Hepatocyte (in vitro differentiated cells): ENCODE data around the gene FAM162A. TPM values are rescaled to one million over a fixed set of nuclear protein-coding genes. Genes with fewer than 3 reads are reported as not detected.

ENCODE experiments used
- DNase-seq: peaks from one replicate; pipeline ENCODE4 v3.0.0-alpha.2; 2016; ENCODE audit warnings: low spot score
- H2AFZ ChIP-seq: fragments of 200-600 bp; sonication (generic); 2 replicates; pipeline ENCODE4 v1.6.0; 2016; ENCODE audit warnings: antibody characterized with exemption, mild to moderate bottlenecking
- H3K27ac ChIP-seq: fragments of 200-600 bp; sonication (generic); 2 replicates; pipeline ENCODE4 v1.5.1; 2016; ENCODE audit warnings: mild to moderate bottlenecking
- H3K27me3 ChIP-seq: fragments of 200-600 bp; sonication (generic); 2 replicates; pipeline ENCODE4 v1.6.1; 2016
- H3K36me3 ChIP-seq: fragments of 200-600 bp; sonication (generic); replicated peaks from 2 replicates; pipeline ENCODE4 v1.5.1; 2016; ENCODE audit warnings: low read depth; ENCODE audit not compliant: insufficient read depth
- H3K4me1 ChIP-seq: fragments of 200-600 bp; sonication (generic); 2 replicates; pipeline ENCODE4 v1.5.1; 2016; ENCODE audit warnings: mild to moderate bottlenecking, moderate library complexity; ENCODE audit not compliant: insufficient read depth
- H3K4me2 ChIP-seq: fragments of 200-600 bp; sonication (generic); 2 replicates; pipeline ENCODE4 v1.6.0; 2016
- H3K4me3 ChIP-seq: fragments of 200-600 bp; sonication (generic); 2 replicates; pipeline ENCODE4 v1.5.1; 2016; ENCODE audit warnings: mild to moderate bottlenecking
- H3K79me2 ChIP-seq: fragments of 200-600 bp; sonication (generic); 2 replicates; pipeline ENCODE4 v1.6.0; 2017; ENCODE audit warnings: mild to moderate bottlenecking
- H3K9me2 ChIP-seq: fragments of 200-600 bp; sonication (generic); replicated peaks from 2 replicates; pipeline ENCODE4 v1.6.0; 2017; ENCODE audit warnings: mild to moderate bottlenecking; ENCODE audit not compliant: insufficient read depth
- H3K9me3 ChIP-seq: fragments of 200-600 bp; sonication (generic); 2 replicates; pipeline ENCODE4 v1.5.1; 2016; ENCODE audit warnings: low read depth, mild to moderate bottlenecking
- H4K20me1 ChIP-seq: fragments of 200-600 bp; sonication (generic); 2 replicates; pipeline ENCODE4 v1.6.0; 2016; ENCODE audit warnings: mild to moderate bottlenecking; ENCODE audit not compliant: insufficient read depth, poor library complexity, severe bottlenecking
- CTCF ChIP-seq: fragments of 200-600 bp; sonication (generic); IDR thresholded peaks from 2 replicates; pipeline ENCODE4 v1.5.1; 2016; ENCODE audit warnings: antibody characterized with exemption, mild to moderate bottlenecking; ENCODE audit not compliant: poor library complexity
- EZH2 ChIP-seq: fragments of 200-600 bp; sonication (generic); IDR thresholded peaks from 2 replicates; pipeline ENCODE4 v1.6.1; 2016; ENCODE audit warnings: antibody characterized with exemption, mild to moderate bottlenecking, borderline replicate concordance
- EZH2phosphoT487 ChIP-seq: fragments of 200-600 bp; sonication (generic); IDR thresholded peaks from one replicate; pipeline ENCODE4 v1.6.1; 2018; ENCODE audit warnings: antibody characterized with exemption, mild to moderate bottlenecking, low read depth, moderate library complexity; ENCODE audit not compliant: unreplicated experiment, severe bottlenecking
- WGBS: methylation state at CpG from one replicate; pipeline ENCODE4 v1.1.6; 2016; ENCODE audit warnings: low lambda C conversion rate; ENCODE audit errors: missing lambda C conversion rate; 5-methylcytosine and 5-hydroxymethylcytosine counted together
- polyA plus RNA-seq: library from polyadenylated mRNA; unstranded; fragments of >200 nt; fragmentation: Nextera tagmentation; extraction: Ambion mirVana; gene quantifications from 2 replicates; pipeline ENCODE4 v1.2.1, GENCODE V29; 2016
- total RNA-seq: library from RNA; depleted of rRNA; stranded (reverse); fragments of >200 nt; gene quantifications from 2 replicates; pipeline ENCODE4 v1.2.3, GENCODE V29; 2014

Gene FAM162A
- total and polyA plus RNA-seq, 2 experiments from 2014 or later: 50.4 to 107 TPM

GRCh38 chr3:122349171-122349570, 34.8 kb upstream of the FAM162A start:
- WGBS: 86% methylated on average over 1 of the region's 1 CpG
- H3K36me3 ChIP-seq: no peaks in the 10 kb centered on the region
- DNase-seq: no peak
- no peak overlapping the region for H2AFZ ChIP-seq
- TF ChIP-seq CTCF: no peak
- no peak for TF ChIP-seq EZH2phosphoT487
- TF ChIP-seq EZH2: no peak
- H3K27me3 ChIP-seq: no peaks in the 10 kb centered on the region
- no peaks in the 10 kb centered on the region for H3K4me1 ChIP-seq
- no peaks in the 10 kb centered on the region for H4K20me1 ChIP-seq
- no peaks in the 10 kb centered on the region for H3K79me2 ChIP-seq
- H3K4me2 ChIP-seq: no peak overlapping the region
- no peak overlapping the region for H3K4me3 ChIP-seq
- no peak overlapping the region for H3K27ac ChIP-seq
- H3K9me2 ChIP-seq: no peaks in the 10 kb centered on the region
- no peaks in the 10 kb centered on the region for H3K9me3 ChIP-seq

DNA sequence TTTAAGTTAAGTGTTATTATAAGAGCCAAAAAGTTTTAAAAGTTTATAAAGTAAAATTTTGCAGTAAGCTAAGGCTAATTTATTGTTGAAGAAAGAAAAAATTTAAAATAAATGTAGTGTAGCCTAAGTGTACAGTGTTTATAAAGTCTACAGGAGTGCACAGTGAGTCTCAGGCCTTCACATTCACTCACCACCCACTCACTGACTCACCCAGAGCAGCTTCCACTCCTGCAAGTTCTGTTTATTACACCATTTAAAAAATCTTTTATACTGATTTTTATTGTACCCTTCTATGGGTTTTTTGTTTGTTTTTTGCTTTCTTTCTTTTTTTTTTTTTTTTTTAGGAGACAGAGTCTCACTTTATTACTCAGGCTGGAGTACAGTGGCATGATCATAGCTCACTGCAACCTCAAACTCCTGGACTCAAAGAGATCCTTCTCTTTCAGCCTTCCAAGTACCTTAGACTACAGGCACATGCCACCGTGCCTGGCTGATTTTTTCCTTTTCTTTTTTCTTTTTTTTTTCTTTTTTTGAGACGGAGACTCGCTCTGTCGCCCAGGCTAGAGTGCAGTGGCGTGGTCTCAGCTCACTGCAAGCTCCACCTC, 33.1 kb upstream of the FAM162A start:
- no peaks in the 10 kb centered on the region for H3K79me2 ChIP-seq
- TF ChIP-seq EZH2phosphoT487: no peak
- no peak for TF ChIP-seq EZH2
- no peak for TF ChIP-seq CTCF
- H2AFZ ChIP-seq: no peak overlapping the region
- H3K4me1 ChIP-seq: no peaks in the 10 kb centered on the region
- H3K27ac ChIP-seq: no peak overlapping the region
- 95% methylated on average over 5 of the region's 5 CpGs for WGBS
- no peak overlapping the region for H3K4me3 ChIP-seq
- no peak for DNase-seq
- H3K9me2 ChIP-seq: no peaks in the 10 kb centered on the region
- no peaks in the 10 kb centered on the region for H3K36me3 ChIP-seq
- no peaks in the 10 kb centered on the region for H3K27me3 ChIP-seq
- H3K9me3 ChIP-seq: no peaks in the 10 kb centered on the region
- H4K20me1 ChIP-seq: no peaks in the 10 kb centered on the region
- no peak overlapping the region for H3K4me2 ChIP-seq

DNA sequence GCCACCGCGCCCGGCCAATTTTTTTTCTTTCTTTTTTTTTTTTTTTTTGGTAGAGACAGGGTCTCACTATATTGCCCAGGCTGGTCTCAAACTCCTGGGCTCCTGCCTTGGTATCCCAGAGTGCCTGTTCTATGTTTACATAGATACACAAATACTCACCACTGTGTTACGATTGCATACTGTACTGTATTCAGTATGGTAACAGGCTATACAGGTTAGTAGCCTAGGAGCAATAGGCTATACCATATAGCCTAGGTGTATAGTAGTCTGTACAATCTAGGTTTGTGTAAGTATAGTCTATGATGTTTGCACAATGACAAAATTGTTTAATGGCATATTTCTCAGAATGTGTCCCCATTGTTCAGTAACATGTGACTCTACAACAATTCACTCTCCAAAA, 32.4 kb upstream of the FAM162A start:
- no peak overlapping the region for H2AFZ ChIP-seq
- 93% methylated on average over 4 of the region's 4 CpGs for WGBS
- H3K4me1 ChIP-seq: no peaks in the 10 kb centered on the region
- H3K36me3 ChIP-seq: no peaks in the 10 kb centered on the region
- no peaks in the 10 kb centered on the region for H3K9me3 ChIP-seq
- TF ChIP-seq CTCF (no peak), EZH2phosphoT487 (no peak), EZH2 (no peak)
- no peak overlapping the region for H3K4me2 ChIP-seq
- no peaks in the 10 kb centered on the region for H3K79me2 ChIP-seq
- H4K20me1 ChIP-seq: no peaks in the 10 kb centered on the region
- H3K27ac ChIP-seq: no peak overlapping the region
- DNase-seq: no peak
- H3K4me3 ChIP-seq: no peak overlapping the region
- no peaks in the 10 kb centered on the region for H3K27me3 ChIP-seq
- H3K9me2 ChIP-seq: no peaks in the 10 kb centered on the region

DNA sequence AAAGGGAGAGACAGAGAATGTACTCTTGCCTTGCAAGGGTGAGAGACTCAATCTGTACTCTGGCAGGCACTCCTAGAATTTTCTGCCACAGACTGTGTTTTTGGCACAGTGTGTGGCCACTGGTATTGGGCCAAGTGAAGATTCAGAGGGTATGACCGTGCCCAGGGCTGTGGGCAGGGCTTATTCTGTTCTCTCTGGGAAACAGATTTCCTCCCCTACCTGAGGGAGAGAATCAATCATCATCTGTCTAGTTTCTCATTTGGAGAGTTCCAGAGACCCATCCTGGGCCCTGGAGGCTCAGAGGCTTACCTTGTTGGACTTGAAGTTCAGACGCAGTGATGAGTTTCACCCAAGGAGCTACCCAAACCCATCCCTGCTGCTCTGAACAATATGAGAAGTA, 30.8 kb upstream of the FAM162A start:
- Histone ChIP-seq H3K79me2 (no peaks in the 10 kb centered on the region), H3K9me2 (no peaks in the 10 kb centered on the region), H3K27ac (no peak overlapping the region), H3K4me1 (no peaks in the 10 kb centered on the region), H3K36me3 (no peaks in the 10 kb centered on the region), H3K4me3 (no peak overlapping the region), H2AFZ (no peak overlapping the region), H3K9me3 (no peaks in the 10 kb centered on the region), H4K20me1 (no peaks in the 10 kb centered on the region), H3K27me3 (no peaks in the 10 kb centered on the region), H3K4me2 (no peak overlapping the region)
- 67% methylated on average over 2 of the region's 2 CpGs for WGBS
- no peak for DNase-seq
- no peak for TF ChIP-seq CTCF
- TF ChIP-seq EZH2: no peak
- no peak for TF ChIP-seq EZH2phosphoT487
